HuH-7 (cell line): Measurements from ENCODE around the gene ZNF106.

ENCODE experiments used
- DNase-seq: peaks from one replicate; pipeline ENCODE4 v3.0.0; 2011; ENCODE audit warnings: low spot score

Gene ZNF106

DNA sequence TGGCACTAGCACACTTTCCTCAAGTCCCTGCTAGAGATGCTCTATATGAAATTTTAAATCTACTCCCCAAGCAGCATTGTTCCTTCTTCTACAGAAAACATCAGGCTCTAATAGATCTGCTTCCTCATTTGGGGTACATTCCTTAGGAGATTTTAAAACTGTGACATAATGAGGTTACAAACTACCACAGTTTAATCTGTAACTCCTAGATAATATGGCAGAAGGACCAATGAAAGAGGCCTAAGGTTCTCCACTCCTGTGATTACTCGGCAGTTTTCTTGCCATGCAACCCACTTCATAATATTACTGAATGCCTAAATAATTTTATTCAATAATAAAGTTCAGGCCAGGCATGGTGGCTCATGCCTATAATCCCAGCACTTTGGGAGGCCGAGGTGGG is 16.1 kb downstream of the ZNF106 start:
- no peak for DNase-seq

DNA sequence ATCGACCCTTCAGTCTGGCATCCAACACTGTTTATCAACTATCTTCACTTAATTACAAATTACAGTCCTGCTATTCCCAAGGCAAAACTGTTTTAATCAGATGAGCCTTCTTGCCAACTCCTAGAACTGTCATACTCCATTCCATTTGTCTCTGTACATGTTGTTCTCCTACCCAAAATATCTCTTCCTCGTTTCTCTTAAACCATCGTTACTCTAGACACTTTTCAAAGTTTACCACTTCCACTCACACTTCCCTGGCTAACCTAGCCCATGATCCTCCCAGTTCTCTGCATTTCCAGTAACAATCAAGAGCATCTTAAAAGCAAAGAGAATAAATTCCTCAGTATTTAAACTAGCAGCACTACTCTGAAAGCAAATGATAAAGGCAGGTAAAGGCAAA is 19.9 kb downstream of the ZNF106 start:
- DNase-seq, result no peak

DNA sequence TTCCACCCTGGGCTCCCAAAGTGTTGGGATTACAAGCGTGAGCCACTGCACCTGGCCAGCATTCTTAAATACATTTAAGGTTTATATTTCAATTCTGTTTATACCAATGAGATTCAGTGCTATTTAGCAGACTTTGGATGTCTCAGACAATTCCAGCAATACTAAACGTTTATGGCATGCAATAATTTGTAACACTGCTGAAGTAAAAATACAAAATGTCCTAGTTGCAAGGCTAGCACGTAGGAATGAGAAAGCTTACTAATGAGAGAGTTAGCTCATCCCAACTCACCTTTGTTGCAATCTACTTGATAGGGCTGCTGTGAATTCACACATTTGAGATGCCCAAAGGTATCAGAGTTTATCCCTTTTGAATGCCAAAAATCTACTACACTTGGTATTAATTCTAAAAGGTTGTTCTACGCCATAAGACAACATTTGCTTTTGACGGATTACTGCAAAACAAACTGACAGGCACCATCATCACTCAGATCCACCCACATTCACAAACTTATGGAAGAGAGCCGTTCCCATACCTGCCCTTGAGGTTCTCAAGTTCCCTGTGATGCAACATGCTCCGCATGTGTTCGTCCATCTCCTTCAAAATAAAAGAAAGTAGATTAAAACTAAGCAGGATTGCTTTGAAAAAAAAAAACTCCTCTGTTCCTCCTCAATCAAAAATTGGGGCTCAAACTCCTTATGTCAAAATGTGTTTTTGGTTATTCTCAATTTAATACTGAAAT is 25.3 kb downstream of the ZNF106 start:
- DNase-seq, result no peak

DNA sequence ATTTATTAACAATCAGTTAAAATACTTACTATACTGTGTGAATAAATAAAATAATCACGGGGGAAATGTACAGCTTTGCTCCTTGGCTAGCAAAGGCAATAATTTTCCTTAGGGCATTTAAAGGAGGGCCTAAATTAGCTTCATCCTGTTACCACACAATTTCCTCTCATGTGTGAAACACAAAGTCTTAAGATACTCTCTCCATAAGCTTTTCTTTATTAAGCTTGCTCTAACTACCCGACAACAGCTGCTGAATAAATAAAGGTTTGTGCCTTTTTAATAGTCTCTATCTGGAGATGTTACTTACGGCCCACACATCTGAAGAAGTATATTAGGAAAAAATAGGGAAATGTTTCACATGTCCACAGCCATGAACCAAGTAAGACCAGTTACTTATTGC is 29.7 kb downstream of the ZNF106 start:
- DNase-seq, result no peak

DNA sequence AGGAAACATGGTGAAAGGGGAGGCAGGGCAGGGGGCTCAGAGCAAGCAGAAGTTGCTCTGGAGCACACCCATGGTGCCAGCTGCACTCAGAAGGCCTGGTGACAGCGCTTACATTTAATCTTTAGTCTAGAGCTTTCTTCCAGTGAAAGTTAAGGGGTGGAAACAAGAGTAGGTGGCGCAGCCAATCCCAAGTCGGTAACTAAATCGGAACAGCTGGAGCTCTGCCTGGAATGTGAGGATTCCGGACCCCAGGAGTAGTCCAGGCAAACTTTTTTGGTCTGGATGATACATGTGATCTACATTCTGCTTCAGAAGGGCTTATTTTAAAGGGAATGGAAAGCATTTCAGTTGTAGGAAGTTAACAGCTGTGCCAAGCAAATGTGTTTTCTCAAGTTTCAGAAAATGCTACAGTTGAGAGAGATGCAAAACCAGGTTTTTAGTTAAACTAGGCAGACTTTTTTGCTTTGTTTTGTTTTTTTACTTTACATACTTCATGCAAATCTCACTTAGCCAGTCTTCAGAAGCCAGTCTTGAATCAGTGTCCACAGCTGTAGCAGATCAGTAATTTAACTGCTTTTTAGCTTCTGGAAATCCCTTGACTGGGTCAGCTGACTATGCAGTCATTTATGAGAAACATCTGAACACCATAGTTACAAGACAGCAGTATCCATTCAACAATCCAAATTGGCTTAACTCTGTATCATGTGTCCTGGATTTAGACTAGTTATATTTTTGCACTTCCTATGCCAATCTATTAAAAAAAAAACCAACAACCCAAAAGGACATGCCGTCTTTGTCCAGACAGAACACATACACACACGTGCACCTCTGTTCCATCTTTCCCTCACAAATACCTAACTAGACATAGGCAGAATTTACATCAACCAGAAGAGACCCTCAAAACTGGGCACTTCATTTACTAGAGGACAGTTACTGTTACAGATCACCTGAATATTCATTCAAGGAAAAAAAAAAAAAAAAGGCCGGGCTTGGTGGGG is 33.2 kb downstream of the ZNF106 start:
- no peak for DNase-seq

DNA sequence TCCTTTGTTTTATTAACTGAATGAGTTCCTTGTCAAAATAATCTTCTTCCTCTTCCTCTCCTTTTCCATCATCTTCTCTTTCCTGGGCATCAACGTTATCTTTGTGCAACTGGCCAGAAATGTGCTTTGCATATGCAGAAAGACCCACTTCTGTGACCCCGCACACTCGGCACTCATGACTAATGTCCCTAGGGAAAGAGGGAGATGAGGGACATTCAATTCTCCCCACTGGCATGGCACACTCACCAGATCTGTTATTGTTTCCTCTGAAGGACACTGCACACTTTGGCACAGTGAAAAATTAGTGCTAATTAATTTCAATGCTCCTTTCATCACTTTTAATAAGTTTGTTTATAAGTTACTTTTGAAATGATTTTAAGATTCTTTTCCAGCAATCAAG is 34.0 kb downstream of the ZNF106 start:
- DNase-seq, result no peak

DNA sequence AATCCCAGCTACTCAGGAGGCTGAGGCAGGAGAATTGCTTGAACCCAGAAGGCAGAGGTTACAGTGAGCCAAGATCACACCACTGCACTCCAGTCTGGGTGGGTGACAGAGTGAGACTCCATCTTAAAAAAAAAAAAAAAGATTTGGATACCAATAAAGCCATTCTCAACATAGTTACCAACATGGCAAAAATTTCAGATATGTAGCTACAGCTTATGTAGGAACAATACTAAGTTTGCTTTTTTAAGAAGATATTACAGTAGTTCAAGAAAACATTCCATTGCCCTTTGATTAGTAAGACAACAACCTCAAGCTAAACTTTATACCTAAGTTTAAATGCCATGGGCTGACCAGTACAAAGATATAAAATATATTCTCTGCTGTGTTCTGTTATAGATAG is 34.4 kb downstream of the ZNF106 start:
- DNase-seq, result no peak

DNA sequence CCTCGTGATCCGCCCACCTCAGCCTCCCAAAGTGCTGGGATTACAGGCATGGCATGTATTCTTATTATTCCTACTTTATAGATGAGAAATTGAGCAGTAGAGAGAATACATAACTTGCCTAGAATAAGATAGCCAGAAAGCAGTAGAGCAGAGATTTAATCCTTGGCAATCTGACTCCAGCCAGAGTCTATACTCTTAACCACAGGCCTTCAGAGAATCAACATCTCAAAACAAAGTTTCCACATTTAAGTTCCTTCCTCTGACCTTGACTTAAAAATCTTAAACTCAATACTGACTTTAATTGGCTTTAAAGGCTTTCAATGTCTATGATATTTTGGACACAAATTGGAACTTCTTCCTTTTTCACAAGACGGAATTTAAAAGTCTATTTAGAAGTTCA is 37.1 kb downstream of the ZNF106 start:
- no peak for DNase-seq

DNA sequence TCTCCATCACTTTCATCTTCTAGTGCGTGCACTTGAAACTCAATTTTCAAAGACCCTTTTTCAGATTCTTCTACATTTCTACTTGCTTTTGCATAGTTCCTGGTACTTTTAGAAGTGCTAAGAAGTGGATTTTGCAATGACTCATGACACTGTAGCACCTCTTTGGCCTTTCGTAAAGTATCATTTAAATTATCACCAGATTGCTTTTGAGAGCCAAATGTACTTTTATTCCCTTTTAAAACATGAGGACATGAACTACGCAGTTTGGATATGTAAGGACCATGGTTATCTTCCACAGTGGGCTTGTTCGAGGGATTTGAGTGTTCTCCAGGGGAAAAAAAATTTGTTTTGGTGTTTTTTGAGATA is 40.5 kb downstream of the ZNF106 start:
- DNase-seq, result no peak

DNA sequence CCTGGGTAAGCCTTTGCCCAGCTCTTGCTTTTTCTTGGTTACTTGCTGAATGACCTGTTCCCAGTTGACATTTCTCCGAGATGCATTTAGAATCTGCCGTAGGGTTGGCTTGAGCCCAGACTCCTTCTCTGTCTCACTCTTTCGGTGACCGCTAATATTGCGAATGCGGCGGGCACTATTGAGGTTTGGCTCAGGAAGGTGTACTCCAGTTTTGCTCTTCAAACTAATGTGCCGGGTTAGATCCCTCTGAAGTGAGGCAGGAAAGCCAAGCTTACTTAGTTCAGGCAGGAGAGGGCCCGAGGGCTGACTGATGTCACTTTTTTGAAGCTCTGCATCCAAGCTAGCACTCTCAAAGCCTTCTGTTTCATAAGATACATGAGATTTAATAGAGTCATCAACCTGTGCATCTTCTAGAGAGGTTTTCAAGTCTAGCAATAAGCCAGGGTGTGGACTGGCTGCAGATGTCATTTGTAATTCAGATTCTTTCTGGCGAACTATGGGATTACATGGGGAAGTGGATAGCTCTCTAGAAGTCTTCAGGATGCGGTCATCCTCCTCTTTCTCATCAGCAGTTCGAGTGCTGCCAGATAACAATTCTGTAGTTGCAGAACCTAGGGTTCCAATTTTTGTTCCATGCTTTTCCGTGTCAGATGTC is 41.0 kb downstream of the ZNF106 start:
- no peak for DNase-seq

DNA sequence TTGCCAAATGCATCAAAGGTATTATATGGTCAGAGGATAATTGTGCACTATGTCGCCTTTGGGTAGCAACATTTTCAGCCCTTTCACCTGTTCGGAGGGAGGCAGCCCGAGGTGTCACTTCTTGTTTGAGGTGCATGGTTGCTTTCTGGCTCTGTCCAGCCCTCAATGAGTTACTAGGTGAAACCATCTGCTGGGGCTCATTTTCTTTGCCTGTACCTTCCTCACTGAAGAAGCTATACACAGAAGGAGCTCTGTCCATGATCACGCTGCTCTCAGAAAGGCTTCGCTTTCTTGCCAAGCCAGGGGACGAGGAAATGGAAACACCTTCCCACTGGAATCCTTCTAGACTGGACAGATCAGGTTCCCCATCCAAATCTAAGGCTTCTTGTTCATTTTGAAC is 42.7 kb downstream of the ZNF106 start:
- no peak for DNase-seq

DNA sequence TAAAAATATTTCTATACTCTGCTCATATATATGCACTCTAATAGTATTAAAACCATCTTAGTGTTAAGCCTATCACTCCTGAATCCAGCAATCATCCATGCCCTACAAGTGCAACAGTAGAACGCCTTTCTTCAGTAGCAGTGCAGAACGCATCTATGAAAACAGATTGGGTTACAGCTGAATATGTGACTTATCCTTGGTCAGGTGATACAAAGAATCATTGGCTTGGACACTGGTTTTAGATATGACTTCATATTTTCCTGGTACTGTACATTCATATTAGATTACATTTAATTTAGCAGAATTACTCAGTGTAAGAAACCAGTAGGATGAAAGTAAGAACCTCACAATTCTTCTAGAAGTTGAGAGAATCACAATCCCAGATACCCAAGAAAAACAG is 43.3 kb downstream of the ZNF106 start:
- DNase-seq, result no peak

DNA sequence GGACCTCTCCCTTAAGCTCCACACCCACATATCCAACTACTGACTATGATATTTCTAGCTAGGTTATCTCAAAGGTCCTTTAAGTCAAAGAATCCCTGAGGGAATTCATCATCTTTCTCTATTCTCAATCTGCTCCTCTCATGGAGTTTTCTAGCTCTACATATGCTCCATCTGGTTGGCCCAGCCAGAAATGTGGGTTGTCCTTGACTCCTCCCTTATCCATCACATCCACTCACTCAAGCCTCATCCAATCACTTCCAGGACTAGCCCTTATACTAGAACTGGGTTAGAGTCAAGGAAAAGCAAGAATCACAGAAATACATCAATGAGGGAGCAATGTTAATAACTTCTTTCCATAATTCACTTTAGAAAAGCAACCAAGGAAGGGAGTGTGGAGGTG is 45.4 kb downstream of the ZNF106 start:
- no peak for DNase-seq

DNA sequence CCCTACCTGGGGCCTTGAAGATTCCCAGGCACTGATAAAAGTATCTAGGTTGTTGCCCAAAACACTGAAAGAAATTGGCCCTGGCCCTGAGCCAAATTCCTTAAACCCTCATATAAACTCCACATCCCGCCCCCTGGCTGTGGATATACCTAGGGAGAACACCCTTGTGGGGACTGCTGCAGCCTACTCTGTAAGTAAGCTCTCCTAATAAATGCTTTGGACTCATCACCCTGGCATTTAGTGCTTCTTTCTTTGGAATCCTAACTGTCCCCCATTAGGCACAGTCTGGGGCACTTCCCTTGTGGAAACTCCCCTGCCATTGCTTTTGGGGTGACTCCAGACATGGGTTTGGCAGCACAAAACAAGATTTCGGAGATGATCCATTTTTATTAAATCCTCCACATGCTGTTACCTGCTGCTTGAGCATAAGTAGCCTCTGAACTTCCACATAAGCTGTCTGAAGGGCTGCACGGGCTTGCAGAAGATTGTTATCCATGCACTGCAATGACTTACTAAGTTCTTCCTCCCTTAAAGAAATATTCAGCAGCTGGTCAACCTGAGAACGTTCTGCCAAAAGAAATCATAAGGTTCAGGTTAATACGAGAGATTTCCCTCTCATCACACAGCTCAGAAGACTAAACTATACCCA is 46.4 kb downstream of the ZNF106 start:
- DNase-seq, result no peak

DNA sequence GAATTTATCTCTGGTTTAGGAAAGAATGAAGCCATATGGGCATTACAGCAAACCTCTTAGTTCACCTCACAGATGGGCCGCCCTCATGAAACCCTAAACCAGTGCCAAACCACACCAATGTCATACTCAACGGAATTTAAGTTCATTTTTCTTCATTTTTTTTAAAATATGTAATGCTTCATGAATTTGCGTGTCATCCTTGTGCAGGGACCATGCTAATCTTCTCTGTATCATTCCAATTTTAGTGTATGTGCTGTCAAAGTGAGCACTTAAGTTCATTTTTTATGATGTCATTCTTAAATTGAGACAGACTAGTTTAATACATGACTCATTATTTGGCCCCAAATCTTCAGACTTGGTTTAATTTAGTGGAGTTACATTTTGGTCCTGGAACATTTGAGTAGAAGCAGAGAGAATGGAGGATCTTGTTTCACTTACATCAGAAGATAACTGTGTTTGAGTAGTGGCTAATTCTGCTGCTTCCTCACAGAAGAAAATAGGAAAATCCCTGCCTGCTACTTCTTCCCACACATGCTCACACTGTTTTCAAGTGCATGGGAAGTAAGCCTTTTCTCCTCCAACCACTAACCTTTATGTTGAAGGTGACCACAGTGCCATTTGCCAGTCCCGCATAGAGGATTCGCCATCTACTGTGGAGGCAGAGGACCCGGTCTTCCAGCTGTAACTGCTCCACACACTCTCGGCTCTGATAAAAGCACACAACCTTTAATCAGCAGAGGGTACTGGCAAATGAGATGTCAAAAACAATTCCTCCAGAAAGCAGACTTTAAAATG is 63.3 kb downstream of the ZNF106 start:
- DNase-seq, result no peak

DNA sequence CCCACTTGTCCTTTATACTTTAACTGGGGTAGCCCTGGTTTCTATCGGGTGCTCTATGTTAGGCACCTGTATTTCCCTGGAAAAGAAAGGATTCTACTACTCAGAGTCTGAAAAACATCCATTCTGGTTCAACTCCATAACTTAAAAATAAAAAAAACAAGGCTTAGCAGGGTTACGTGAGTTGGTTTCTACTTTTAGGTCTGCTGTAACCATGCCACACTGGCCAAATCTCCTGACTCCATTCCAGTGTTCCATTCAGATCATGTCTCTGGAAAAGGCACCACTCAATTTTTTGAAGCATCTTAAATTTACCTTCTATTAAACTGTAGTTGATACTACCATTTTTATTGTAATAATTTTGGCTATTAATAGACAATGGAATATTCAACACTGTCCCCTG is 69.6 kb downstream of the ZNF106 start:
- no peak for DNase-seq

DNA sequence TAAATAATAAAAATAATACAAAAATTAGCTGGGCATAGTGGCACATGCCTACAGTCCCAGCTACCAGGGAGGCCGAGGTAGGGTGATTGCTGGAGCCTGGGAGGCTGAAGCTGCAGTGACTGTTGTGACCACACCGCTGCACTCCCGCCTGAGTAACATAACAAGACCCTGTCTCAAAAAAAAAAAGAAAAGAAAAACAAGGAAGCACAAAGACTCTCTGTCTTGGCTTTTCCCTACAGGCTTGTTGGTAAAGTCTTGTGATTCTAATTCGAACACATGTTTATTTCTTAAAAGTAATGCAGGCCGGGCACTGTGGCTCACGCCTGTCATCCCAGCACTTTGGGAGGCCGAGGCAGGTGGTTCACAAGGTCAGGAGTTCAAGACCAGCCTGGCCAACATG is 71.6 kb downstream of the ZNF106 start:
- no peak for DNase-seq

DNA sequence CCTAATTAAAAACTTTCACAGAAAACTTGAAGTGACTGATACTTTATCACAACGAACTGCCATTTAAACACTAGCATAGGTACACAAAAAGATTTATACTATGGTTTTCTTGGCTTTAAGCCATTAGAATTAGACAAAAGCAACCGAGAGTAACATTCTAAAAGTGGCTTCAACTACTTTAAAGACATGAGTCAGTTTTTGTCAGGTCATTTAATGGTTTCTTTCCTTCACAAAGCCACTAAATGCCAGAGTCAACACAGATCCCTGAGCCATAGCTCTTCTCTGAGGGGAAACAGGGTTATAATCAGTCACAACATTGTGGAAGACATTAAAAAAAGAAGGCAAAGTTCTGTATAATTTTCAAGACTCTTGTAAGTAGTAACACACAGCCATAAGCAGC is 77.0 kb downstream of the ZNF106 start:
- DNase-seq, result no peak

DNA sequence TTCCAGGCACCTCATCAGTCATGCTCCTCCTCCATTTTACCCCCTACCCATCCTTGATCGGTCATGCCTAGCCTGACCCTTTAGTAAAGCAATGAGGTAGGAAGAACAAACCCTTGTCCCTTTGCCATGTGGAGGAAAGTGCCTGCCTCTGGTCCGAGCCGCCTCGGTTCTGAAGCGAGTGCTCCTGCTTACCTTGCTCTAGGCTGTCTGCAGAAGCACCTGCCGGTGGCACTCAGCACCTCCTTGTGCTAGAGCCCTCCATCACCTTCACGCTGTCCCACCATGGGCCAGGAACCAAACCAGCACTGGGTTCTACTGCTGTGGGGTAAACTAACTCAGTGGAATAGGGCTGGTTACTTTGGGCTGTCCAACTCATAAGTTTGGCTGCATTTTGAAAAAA is 79.1 kb downstream of the ZNF106 start:
- no peak for DNase-seq

DNA sequence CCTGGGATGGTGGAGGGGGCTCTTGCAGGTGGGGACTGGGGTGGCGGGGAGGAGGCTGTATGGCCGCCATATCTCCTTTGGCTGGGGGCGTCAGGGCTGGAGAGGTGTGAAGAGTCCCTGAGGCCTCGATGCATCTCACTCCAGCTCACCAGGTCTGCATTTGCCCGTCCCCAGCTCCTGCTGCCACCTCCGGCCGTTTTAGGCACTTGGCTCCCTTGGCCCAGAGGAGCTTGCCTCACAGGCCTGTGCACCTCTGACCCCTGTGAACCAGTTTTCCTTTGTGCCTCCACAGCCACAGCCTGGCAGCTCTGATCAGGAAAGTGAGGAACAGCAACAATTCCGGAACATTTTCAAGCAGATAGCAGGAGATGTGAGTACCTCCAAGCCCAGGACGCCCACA is 81.9 kb downstream of the ZNF106 start:
- no peak for DNase-seq

DNA sequence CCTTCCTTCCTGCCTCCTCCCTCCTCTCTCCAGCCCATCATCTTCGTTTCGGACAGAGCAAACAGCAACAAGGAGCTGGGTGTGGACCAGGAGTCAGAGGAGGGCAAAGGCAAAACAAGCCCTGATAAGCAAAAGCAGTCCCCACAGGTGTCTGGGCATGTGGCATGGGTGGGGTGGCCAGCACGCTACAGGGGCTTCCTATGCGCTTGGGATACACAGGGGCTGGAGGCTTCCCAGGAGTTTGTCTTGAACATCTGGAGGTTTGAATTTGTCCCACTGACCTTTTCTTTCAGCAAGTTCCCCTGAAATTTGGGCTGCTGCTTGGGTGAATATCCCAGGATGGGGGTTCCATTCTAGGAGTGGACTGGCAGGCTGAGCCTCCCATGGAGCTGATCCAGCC is 82.8 kb downstream of the ZNF106 start:
- DNase-seq, result no peak
